ENCODE data around the gene GPC5. TPM values are rescaled to one million over a fixed set of nuclear protein-coding genes. Genes with fewer than 3 reads are reported as not detected.

Gene GPC5
- total and polyA plus RNA-seq, 9 of the 15 experiments (the other 6 are each of a cell fraction or from before 2014, with no cell fraction given) = 0.18 to 0.27 TPM; not detected in 7

GRCh38 chr13:92842145-92842544, 1443.7 kb downstream of the GPC5 start:
- no peak for TF ChIP-seq LEF1 (IDR thresholded peaks at IDR 0.05)
- no peak for TF ChIP-seq ZNF316 (IDR thresholded peaks at IDR 0.05)
- TF ChIP-seq FOXO4 (CRISPR knock-in tag; IDR thresholded peaks at IDR 0.05) = no peak
- no peak for TF ChIP-seq SPI1 (IDR thresholded peaks at IDR 0.05; ENCODE audit: borderline replicate concordance, low read depth, low read length)
- no peak for TF ChIP-seq ZNF707 (CRISPR knock-in tag; conservative IDR thresholded peaks at IDR 0.05)
- no peak for TF ChIP-seq ZFP1 (CRISPR knock-in tag; IDR thresholded peaks at IDR 0.05)
- TF ChIP-seq ZNF347 (CRISPR knock-in tag; IDR thresholded peaks at IDR 0.05; ENCODE audit: low read depth) = no peak
- no peak for TF ChIP-seq EP300 (IDR thresholded peaks at IDR 0.05; ENCODE audit: low read length)
- BruUV-seq (replicated peaks) = no TSS peak
- no peak for FAIRE-seq
- no peaks in the 10 kb centered on the region for H3K27me3 ChIP-seq (ENCODE audit: control insufficient read depth in 2 of 2, insufficient read depth in 2 of 2, low read length in 2 of 2)
- no peaks in the 10 kb centered on the region for H3K36me3 ChIP-seq (ENCODE audit: control insufficient read depth, insufficient read depth, low read length)
- ChIA-PET CTCF (ENCODE audit: low intra/inter-chr PET ratio) (no interaction called here), POLR2A (no interaction called here)
- no peak overlapping the region for H2AFZ ChIP-seq (ENCODE audit: low read depth, low read length)
- H3K4me1 ChIP-seq (replicated peaks in 1 of 2; ENCODE audit: control insufficient read depth in 2 of 2, insufficient read depth in 2 of 2, low read length in 2 of 2) = no peaks in the 10 kb centered on the region
- H3K79me2 ChIP-seq (ENCODE audit: control insufficient read depth, insufficient read depth, low read length) = no peaks in the 10 kb centered on the region
- no peak for ATAC-seq
- H3K9me1 ChIP-seq (ENCODE audit: control insufficient read depth, insufficient read depth, low read length) = no peaks in the 10 kb centered on the region
- 0% methylated on average over 2 of the region's 2 CpGs for WGBS (ENCODE audit: insufficient coverage, low coverage, missing lambda C conversion rate)
- no peak overlapping the region for H3K9ac ChIP-seq (ENCODE audit: insufficient read depth in 1 of 2, low read depth in 2 of 2, low read length in 2 of 2)
- H4K20me1 ChIP-seq (replicated peaks; ENCODE audit: control insufficient read depth, insufficient read depth, low read length) = no peaks in the 10 kb centered on the region
- intact Hi-C loops (cut with micrococcal nuclease) = no loop called here
- H3K27ac ChIP-seq (ENCODE audit: extremely low read depth, low read depth, low read length) = no peak overlapping the region
- in situ Hi-C loops (cut with MboI) = no loop called here
- H3K4me2 ChIP-seq (ENCODE audit: insufficient read depth, low read length) = no peak overlapping the region
- no peaks in the 10 kb centered on the region; the same call in 1 of the 2 replicates for H3K9me3 ChIP-seq (replicated peaks; ENCODE audit: control insufficient read depth, insufficient read depth, low read depth, low read length)
- no peak overlapping the region for H3K4me3 ChIP-seq
- DNase-seq (ENCODE audit: extremely low read depth in 1 of 4, low spot score in 3 of 4) = no peak
